ENCODE results near the gene IGSF21. TPM values are rescaled to one million over a fixed set of nuclear protein-coding genes. Genes with fewer than 3 reads are reported as not detected.

The IGSF21 gene
- total RNA-seq, 1 donor from 2014 or later, result not detected

DNA sequence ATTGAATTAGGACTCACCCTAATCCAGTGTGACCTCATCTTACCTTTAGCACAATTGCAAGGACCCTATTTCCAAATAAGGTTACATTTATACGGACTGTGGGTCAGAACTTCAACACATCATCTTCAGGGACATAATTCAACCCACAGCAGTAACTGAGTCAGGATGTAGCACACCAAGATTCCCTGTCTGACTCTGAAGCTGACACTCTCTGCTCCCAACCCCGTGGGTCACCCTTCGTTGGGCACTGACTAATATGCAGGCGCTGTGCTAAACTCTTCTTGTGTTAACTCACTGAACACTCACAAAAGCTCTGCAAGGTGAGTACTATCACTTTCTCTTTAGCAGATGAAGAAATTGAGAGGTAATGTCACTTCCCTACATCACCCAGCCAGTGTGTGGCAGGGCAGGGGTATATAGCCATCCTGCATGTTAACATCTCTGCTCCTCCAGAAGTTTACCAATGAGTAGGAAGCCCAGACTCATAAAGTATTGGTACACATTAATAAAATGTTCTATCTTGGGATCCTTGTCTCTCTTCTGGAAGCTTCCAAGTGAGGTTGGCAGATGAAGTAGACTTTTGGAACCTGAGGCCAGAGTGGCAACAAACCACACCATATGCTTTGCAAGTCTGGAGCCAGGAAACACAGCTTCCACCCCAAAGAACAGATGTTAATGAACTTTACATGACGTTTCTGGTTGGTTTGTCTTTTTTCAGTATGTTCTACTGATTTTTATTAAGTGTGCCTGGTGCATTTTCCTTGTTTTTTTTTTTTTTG is 233.9 kb downstream of the IGSF21 start:
- no peak for DNase-seq (ENCODE audit: low spot score in 2 of 2, unreplicated experiment in 2 of 2)
- no peak overlapping the region for H3K4me3 Mint-ChIP-seq
- H3K27ac Mint-ChIP-seq, result no peak overlapping the region
- peaks cover 33% of the 10 kb centered on the region for H3K27me3 Mint-ChIP-seq (ENCODE audit: low read depth)
- H3K36me3 Mint-ChIP-seq, result no peaks in the 10 kb centered on the region
- no peaks in the 10 kb centered on the region for H3K4me1 Mint-ChIP-seq
- TF ChIP-seq, protein P1, sequence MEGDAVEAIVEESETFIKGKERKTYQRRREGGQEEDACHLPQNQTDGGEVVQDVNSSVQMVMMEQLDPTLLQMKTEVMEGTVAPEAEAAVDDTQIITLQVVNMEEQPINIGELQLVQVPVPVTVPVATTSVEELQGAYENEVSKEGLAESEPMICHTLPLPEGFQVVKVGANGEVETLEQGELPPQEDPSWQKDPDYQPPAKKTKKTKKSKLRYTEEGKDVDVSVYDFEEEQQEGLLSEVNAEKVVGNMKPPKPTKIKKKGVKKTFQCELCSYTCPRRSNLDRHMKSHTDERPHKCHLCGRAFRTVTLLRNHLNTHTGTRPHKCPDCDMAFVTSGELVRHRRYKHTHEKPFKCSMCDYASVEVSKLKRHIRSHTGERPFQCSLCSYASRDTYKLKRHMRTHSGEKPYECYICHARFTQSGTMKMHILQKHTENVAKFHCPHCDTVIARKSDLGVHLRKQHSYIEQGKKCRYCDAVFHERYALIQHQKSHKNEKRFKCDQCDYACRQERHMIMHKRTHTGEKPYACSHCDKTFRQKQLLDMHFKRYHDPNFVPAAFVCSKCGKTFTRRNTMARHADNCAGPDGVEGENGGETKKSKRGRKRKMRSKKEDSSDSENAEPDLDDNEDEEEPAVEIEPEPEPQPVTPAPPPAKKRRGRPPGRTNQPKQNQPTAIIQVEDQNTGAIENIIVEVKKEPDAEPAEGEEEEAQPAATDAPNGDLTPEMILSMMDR (IDR thresholded peaks at IDR 0.05; ENCODE audit: unreplicated experiment), result no peak
- peaks cover 9% of the 10 kb centered on the region for H3K9me3 Mint-ChIP-seq

DNA sequence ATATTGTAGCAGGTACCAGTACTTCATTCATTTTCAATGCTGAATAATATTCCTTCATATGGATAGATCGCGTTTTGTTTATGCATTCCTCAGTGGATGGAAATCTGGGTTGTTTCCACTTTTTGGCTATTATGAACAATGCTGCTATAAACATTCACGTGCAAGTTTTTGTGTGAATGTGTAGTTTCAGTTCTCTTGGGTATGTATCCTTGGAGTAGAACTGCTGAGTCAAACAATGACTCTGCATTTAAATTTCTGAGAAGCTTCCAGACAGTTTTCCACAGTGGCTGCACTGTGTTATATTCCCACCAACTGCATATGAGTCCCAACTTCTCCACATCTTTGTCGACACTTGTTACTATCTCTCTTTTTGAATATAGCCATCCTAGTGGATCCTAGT is 235.1 kb downstream of the IGSF21 start:
- no peak overlapping the region for H3K4me3 Mint-ChIP-seq
- H3K4me1 Mint-ChIP-seq, result no peaks in the 10 kb centered on the region
- H3K9me3 Mint-ChIP-seq, result peaks cover 9% of the 10 kb centered on the region
- TF ChIP-seq, protein P1 (IDR thresholded peaks at IDR 0.05; ENCODE audit: unreplicated experiment), result no peak
- no peak for DNase-seq (ENCODE audit: low spot score in 2 of 2, unreplicated experiment in 2 of 2)
- no peak overlapping the region for H3K27ac Mint-ChIP-seq
- H3K27me3 Mint-ChIP-seq (ENCODE audit: low read depth), result peaks cover 31% of the 10 kb centered on the region
- H3K36me3 Mint-ChIP-seq, result no peaks in the 10 kb centered on the region

DNA sequence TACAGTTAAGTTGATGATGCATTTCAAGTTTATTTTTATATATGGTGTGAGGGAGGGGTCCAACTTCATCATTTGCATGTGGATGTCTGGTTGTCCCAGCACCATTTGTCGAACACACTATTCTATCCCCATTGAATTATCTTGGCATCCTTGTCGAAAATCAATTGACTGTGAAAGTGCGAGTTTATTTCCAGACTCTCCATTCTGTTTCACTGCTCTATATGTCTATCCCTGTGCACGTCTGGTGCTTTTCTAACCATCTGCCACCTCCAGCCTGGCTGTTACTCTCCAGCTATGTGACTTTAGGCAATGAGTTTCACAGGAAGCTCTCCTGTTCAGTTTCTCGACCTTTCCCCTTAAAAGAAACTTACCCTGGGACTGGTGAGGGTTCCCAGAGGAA is 236.0 kb downstream of the IGSF21 start:
- H3K36me3 Mint-ChIP-seq, result no peaks in the 10 kb centered on the region
- DNase-seq (ENCODE audit: low spot score in 2 of 2, unreplicated experiment in 2 of 2), result no peak
- H3K27ac Mint-ChIP-seq, result no peak overlapping the region
- no peak overlapping the region for H3K4me3 Mint-ChIP-seq
- TF ChIP-seq, protein P1 (IDR thresholded peaks at IDR 0.05; ENCODE audit: unreplicated experiment), result no peak
- H3K9me3 Mint-ChIP-seq, result peaks cover 9% of the 10 kb centered on the region
- no peaks in the 10 kb centered on the region for H3K4me1 Mint-ChIP-seq
- H3K27me3 Mint-ChIP-seq (ENCODE audit: low read depth), result peaks cover 24% of the 10 kb centered on the region

DNA sequence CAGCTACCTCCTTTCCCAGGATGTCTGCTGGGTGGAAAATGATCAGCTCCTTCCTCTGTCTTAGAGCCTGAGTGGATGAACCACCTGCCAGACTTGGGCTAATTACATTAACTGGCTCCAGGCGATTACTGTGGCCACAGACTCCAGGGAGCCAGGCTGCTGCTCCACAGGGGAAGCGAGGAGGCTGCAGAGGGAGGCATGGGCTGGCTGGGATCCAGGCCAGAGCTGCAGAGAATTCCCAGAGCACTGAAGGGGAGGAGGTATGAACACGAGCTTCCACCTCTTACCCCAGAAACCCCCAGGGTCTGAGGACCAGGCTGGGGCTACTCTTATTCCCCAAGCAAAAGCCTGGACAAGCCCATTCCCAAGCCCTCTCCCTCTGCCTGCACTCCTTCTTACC is 237.2 kb downstream of the IGSF21 start:
- Mint-ChIP-seq H3K9me3 (peaks cover 9% of the 10 kb centered on the region), H3K27ac (no peak overlapping the region), H3K27me3 (ENCODE audit: low read depth) (peaks cover 23% of the 10 kb centered on the region), H3K36me3 (no peaks in the 10 kb centered on the region), H3K4me3 (no peak overlapping the region), H3K4me1 (no peaks in the 10 kb centered on the region)
- no peak for DNase-seq (ENCODE audit: low spot score in 2 of 2, unreplicated experiment in 2 of 2)
- TF ChIP-seq, protein P1 (IDR thresholded peaks at IDR 0.05; ENCODE audit: unreplicated experiment), result no peak

DNA sequence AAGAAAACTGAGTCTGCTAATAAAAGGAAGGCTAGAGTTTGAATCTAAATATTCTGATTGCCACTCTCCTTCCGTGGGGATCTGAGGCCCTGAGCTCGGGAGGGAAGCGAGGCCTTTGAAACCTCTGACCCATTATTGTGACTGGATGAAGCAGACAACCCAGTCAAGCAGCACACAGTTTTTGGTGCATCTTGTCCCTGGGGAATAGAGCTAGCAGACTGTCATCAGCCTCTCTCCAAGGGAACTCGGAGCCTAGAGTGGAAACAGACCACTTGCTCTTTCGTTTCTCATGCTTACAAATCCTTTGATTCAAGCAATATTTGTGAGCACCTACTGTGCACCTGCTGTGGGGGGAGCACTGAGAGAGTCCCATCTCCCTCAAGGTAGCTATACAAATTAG is 240.0 kb downstream of the IGSF21 start:
- Mint-ChIP-seq H3K4me1 (no peaks in the 10 kb centered on the region), H3K9me3 (peaks cover 9% of the 10 kb centered on the region), H3K27me3 (ENCODE audit: low read depth) (peaks cover 8% of the 10 kb centered on the region), H3K4me3 (no peak overlapping the region), H3K27ac (no peak overlapping the region), H3K36me3 (no peaks in the 10 kb centered on the region)
- TF ChIP-seq, protein P1 (IDR thresholded peaks at IDR 0.05; ENCODE audit: unreplicated experiment), result no peak
- DNase-seq (ENCODE audit: low spot score in 2 of 2, unreplicated experiment in 2 of 2), result no peak
